AG04450 (cell line): ENCODE measurements around the gene SRRM3. TPM values are rescaled to one million over a fixed set of nuclear protein-coding genes. Genes with fewer than 3 reads are reported as not detected.

Source experiments
- CTCF ChIA-PET: fragments of 300-600, 350-600 bp; formaldehyde crosslinking; extraction: SDS; loops from one replicate; lab custom pipeline; 2022; ENCODE audit warnings: antibody characterized with exemption, inconsistent platforms; lab: Charles Lee
- POLR2A ChIA-PET: fragments of 350-600 bp; formaldehyde crosslinking; extraction: SDS; loops from one replicate; lab custom pipeline; 2021; ENCODE audit warnings: antibody characterized with exemption, inconsistent platforms; lab: Yijun Ruan, JAX
- DNase-seq: peaks from one replicate; pipeline ENCODE4 v3.0.0-alpha.2; 2011; ENCODE audit warnings: low read depth, low spot score
- H3K27ac ChIP-seq: one replicate; pipeline ENCODE4 v1.5.1; 2012; ENCODE audit warnings: low read depth, low read length, control low read depth
- H3K27me3 ChIP-seq: one replicate; pipeline ENCODE4 v1.6.0; 2012; ENCODE audit warnings: low read length; ENCODE audit not compliant: control insufficient read depth, insufficient read depth
- H3K4me3 ChIP-seq: 2 replicates; pipeline ENCODE4 v1.5.1; 2011; ENCODE audit warnings: mild to moderate bottlenecking, low read depth, low read length, control low read depth
- H3K9me3 ChIP-seq: 2 replicates; pipeline ENCODE4 v1.5.1; 2012; ENCODE audit warnings: low read length; ENCODE audit not compliant: control insufficient read depth, insufficient read depth
- polyA plus RNA-seq: library from polyadenylated mRNA; depleted of rRNA; stranded (reverse); fragments of >200 nt; gene quantifications from 2 replicates; pipeline ENCODE4 v1.2.3, GENCODE V29; 2011
- TF ChIP-seq, protein P1 (sequence below): IDR thresholded peaks from 2 replicates; pipeline ENCODE4 v1.5.1; 2011; ENCODE audit warnings: low read depth, low read length, control low read depth, inconsistent platforms

SRRM3 gene
- polyA plus RNA-seq, 1 experiment = 1.5 TPM

DNA sequence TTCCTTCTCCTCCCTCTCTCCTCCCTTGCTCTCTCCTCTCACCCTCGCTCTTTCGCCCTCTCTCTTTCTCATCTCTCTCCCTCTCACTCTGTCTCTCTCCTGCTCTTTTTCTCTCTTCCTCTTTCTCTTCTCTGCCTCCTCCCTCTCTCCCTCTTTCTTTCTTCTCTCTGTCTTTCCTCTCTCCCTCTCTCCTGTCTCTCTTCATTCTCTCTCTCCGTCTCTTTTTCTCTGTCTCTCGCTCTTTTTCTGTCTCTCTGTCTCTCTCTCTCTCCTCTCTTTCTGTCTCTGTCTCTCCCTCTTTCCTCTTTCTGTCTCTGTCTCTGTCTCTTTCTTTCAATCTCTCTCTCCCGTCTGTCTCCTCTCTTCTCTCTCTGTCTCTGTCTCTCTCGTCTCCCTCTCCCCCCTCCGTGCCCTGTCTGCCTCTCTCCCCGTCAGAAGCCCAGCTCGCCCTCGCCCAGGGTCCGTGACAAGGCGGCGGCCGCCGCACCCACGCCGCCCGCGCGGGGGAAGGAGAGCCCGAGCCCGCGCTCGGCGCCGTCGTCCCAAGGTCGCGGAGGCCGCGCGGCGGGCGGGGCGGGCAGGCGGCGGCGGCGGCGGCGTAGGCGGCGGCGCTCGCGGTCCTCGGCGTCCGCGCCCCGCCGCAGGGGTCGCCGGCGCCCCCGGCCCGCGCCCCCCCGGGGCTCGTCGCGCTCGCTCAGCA is 79.5 kb downstream of the SRRM3 start:
- peaks cover 41% of the 10 kb centered on the region for H3K27me3 ChIP-seq
- CTCF ChIA-PET = interaction anchor here (1.4 to 1.8 kb wide), 2 partner anchors 10 to 18 kb away, joined by 4 to 14 read pairs; no protein-coding TSS in a partner anchor
- peak overlapping the region; percentile 36 for H3K4me3 ChIP-seq
- no peak overlapping the region for H3K27ac ChIP-seq
- TF ChIP-seq, protein P1, sequence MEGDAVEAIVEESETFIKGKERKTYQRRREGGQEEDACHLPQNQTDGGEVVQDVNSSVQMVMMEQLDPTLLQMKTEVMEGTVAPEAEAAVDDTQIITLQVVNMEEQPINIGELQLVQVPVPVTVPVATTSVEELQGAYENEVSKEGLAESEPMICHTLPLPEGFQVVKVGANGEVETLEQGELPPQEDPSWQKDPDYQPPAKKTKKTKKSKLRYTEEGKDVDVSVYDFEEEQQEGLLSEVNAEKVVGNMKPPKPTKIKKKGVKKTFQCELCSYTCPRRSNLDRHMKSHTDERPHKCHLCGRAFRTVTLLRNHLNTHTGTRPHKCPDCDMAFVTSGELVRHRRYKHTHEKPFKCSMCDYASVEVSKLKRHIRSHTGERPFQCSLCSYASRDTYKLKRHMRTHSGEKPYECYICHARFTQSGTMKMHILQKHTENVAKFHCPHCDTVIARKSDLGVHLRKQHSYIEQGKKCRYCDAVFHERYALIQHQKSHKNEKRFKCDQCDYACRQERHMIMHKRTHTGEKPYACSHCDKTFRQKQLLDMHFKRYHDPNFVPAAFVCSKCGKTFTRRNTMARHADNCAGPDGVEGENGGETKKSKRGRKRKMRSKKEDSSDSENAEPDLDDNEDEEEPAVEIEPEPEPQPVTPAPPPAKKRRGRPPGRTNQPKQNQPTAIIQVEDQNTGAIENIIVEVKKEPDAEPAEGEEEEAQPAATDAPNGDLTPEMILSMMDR = no peak
- no peak for DNase-seq
- POLR2A ChIA-PET = interaction anchor here (0.5 to 1.9 kb wide), 2 partner anchors 10 to 230 kb away, joined by 4 to 15 read pairs; no protein-coding TSS in a partner anchor
- no peaks in the 10 kb centered on the region; the same call in 1 of the 2 replicates for H3K9me3 ChIP-seq

DNA sequence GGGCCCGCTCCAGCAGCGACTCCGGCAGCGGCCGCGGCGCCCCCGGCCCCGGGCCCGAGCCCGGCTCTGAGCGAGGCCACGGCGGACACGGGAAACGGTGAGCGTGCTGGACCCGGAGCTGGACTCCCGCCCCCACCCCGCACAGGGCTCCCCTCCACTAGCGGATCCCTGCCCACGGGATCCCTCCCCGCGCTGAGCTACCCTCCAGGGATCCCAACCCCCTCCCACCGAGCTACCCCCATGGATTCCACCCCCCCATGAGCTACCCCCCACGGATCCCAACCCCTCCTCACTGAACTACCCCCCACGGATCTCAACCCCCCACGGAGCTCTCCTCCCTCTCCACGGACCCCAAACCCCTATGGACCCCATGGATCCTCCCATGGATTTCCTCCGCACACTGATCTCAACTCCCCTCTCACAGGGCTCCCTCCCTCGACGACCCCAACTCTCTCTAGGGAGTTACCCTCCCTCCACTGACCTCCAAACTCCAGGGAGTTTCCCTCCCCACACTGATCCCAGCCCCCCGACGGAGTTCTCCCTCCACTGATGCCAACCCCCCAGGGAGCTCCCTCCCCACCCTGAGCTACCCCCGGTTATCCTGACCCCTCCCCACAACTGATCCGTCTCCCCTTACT is 80.1 kb downstream of the SRRM3 start:
- TF ChIP-seq, protein P1 = no peak
- Histone ChIP-seq H3K27me3 (peaks cover 34% of the 10 kb centered on the region), H3K4me3 (peak overlapping the region; percentile 53), H3K27ac (no peak overlapping the region), H3K9me3 (no peaks in the 10 kb centered on the region; the same call in 1 of the 2 replicates)
- POLR2A ChIA-PET = interaction anchor here (1.9 kb wide), 1 partner anchor 10 kb away, joined by 15 read pairs; no protein-coding TSS in a partner anchor
- CTCF ChIA-PET = interaction anchor here (0.7 to 1.8 kb wide), 4 partner anchors 10 to 32 kb away, joined by 3 to 14 read pairs (median 4); no protein-coding TSS in a partner anchor
- DNase-seq = no peak

DNA sequence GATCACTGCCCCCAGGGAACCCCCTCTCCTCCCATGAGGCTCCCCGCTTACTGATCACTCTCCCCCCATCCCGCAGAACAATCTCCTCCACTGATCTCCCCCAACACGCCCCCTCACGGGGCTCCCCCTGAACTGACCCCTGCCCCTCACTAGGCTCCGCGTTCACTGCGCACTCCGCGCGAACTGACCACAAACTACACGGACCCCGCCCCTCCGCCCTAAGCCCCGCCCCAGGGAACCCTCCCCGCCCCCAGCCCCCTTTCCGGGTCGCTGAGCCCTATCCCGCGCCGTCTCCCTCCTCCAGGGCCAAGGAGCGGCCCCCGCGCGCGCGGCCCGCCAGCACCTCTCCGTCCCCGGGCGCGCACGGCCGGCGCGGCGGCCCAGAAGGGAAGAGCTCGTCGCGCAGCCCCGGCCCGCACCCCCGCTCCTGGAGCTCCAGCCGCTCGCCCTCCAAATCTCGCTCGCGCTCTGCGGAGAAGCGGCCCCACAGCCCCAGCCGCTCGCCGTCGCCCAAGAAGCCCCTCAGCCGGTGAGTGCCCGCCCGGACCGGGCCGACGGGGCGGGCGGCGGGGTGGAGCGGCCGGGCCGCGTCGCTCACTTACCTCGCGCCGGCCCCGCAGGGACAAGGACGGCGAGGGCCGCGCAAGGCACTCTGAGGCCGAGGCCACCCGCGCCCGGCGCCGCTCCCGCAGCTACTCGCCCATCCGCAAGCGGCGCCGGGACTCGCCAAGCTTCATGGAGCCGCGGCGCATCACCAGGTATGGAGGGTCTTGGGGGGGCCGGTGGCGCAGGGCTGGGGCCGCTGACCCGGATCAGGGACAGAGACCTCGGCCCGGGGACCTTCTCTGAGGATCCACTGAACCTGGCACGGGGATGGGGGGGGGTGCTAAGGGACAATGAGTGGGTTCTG is 80.9 kb downstream of the SRRM3 start:
- Histone ChIP-seq H3K4me3 (peak overlapping the region; percentile 53), H3K27me3 (peaks cover 29% of the 10 kb centered on the region), H3K27ac (no peak overlapping the region), H3K9me3 (no peaks in the 10 kb centered on the region; the same call in 1 of the 2 replicates)
- ChIA-PET CTCF (interaction anchor here (0.7 to 1.8 kb wide), 4 partner anchors 9 to 31 kb away, joined by 3 to 14 read pairs (median 4); no protein-coding TSS in a partner anchor), POLR2A (interaction anchor here (0.5 to 1.9 kb wide), 3 partner anchors 9 to 126 kb away, joined by 3 to 15 read pairs (median 3); no protein-coding TSS in a partner anchor)
- DNase-seq = no peak
- TF ChIP-seq, protein P1 = no peak

DNA sequence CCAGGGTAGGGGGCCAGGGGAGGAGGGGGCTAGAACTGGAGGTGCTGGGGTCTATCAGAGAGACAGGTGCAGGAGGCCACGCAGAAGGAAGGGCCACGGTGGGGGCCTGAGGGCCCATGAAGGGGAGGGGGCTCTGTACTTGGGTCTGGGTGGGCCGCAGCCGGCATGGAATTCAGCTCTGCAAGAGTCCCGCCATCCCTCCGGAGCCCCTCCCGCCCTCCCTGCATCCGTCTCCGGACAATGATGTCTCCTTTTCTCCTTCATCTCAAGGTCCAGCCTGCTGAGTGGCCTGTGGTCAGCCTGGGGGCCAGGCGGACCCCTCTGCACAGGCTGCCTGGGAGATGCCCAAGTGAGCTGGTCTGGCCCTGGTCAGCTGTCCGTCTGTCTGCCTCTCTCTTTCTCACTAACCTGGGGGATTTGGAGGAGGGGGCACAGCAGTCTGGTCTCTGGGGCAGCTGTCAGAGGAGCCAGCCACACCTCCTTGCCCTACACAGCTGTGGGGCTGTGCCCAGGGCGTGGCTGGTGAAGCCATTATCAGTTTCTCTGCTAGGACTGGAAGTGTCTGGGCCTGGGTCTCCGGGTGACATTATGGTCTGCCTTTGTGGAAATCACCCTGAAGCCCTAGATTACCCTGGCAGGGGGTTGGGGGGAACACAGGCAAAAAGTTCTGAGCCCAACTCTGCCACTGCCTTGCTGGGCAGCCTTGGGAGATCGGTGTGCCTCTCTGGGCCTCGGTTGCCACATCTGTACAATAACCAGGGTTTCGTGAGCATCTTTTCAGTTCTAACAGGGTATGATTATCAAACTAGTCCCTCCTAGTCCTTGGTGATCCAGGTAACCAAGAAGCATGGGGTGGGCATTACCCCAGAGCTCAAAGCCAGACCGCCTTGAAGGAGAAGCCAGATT is 81.8 kb downstream of the SRRM3 start:
- Histone ChIP-seq H3K9me3 (no peaks in the 10 kb centered on the region; the same call in 1 of the 2 replicates), H3K4me3 (peak overlapping the region; percentile 53), H3K27ac (no peak overlapping the region), H3K27me3 (peaks cover 22% of the 10 kb centered on the region)
- TF ChIP-seq, protein P1 = no peak
- no peak for DNase-seq
- POLR2A ChIA-PET = interaction anchor here (0.5 to 1.9 kb wide), 3 partner anchors 8 to 20 kb away, joined by 3 to 15 read pairs (median 3); no protein-coding TSS in a partner anchor
- CTCF ChIA-PET = no interaction called here
